GM19438 (cell line): ENCODE data around the gene SLC6A16.

Experiments used
- ATAC-seq: cut with Tn5 transposase; IDR thresholded peaks from one replicate; pipeline ENCODE4 v1.9.1; 2021; ENCODE audit warnings: low read depth; ENCODE audit not compliant: unreplicated experiment

SLC6A16 gene

GRCh38 chr19:49347191-49347590 is 22.2 kb upstream of the SLC6A16 start:
- no peak for ATAC-seq

- no peak for ATAC-seq
Observed at GRCh38 chr19:49344505-49345423, 19.8 kb upstream of the SLC6A16 start.

GRCh38 chr19:49343123-49343522 is 18.1 kb upstream of the SLC6A16 start:
- ATAC-seq = no peak

GRCh38 chr19:49342291-49342721 is 17.3 kb upstream of the SLC6A16 start:
- ATAC-seq = no peak

- ATAC-seq = no peak
Observed at GRCh38 chr19:49340865-49341718, 16.1 kb upstream of the SLC6A16 start.

GRCh38 chr19:49340069-49340864 is 15.3 kb upstream of the SLC6A16 start:
- ATAC-seq = peak; percentile 69

- ATAC-seq = no peak
Observed at GRCh38 chr19:49339301-49340068, 14.5 kb upstream of the SLC6A16 start.

- no peak for ATAC-seq
Observed at GRCh38 chr19:49338691-49339300, 13.8 kb upstream of the SLC6A16 start.

GRCh38 chr19:49338023-49338677 is 13.2 kb upstream of the SLC6A16 start:
- ATAC-seq = no peak

- no peak for ATAC-seq
Observed at GRCh38 chr19:49337267-49338022, 12.5 kb upstream of the SLC6A16 start.

GRCh38 chr19:49336482-49337266 is 11.7 kb upstream of the SLC6A16 start:
- no peak for ATAC-seq

- ATAC-seq = no peak
Observed at GRCh38 chr19:49335784-49336481, 10.9 kb upstream of the SLC6A16 start.

GRCh38 chr19:49335071-49335783 is 10.2 kb upstream of the SLC6A16 start, which contains the start of gene CD37:
Gene CD37 (plus strand): TSS chr19:49335406. CDS start chr19:49335541, 135 bp downstream.
- no peak for ATAC-seq

GRCh38 chr19:49333811-49334288 is 8.9 kb upstream of the SLC6A16 start:
- ATAC-seq = peak; percentile 48

- ATAC-seq = no peak
Observed at GRCh38 chr19:49333418-49333805, 8.4 kb upstream of the SLC6A16 start.
